Left cardiac atrium (tissue), 4 donors: ENCODE data around the gene DPP6. TPM values are rescaled to one million over a fixed set of nuclear protein-coding genes. Genes with fewer than 3 reads are reported as not detected.

Experiments used
- ATAC-seq, 2 donors: fragments of 200-7000 bp; cut with Tn5 transposase; one replicate each; pipeline ENCODE4 v1.9.1; 2020; ENCODE audit warnings: mild to moderate bottlenecking in 2 of 2, moderate library complexity in 2 of 2
- DNase-seq: peaks from one replicate; pipeline ENCODE4 v3.0.0-alpha.2; 2020
- intact Hi-C, 2 donors: fragments of 100-400 bp; cut with DNase I; formaldehyde crosslinking; loops; one replicate each; pipeline versions ENCODE4 v1.14.1 to v1.15.1; 2022 to 2023
- total RNA-seq, 2 donors: library from RNA; stranded (reverse); fragmentation: NEBNext Ultra II Directional; extraction: Animal tissue kit (Norgen Biotek cat#: 25700); gene quantifications; one replicate each; pipeline ENCODE4 v1.2.1, GENCODE V29; 2021
- donor health status: DM: no; HTN: yes; CAD: no.
- donor health status: DM: no; HTN: yes; CAD: no; lungs with severe emphysema.
- donor health status: DM: yes; HTN: yes; CAD: no.
- donor health status: Dilated cardiomyopathy.

The DPP6 gene
- total RNA-seq, 2 donors from 2014 or later = 0.42 to 0.56 TPM

- DNase-seq (no peak), ATAC-seq (no peak)
- intact Hi-C loops = no loop called here
Measured at GRCh38 chr7:154371424-154371823, 319.2 kb downstream of the DPP6 start.

- ATAC-seq (no peak), DNase-seq (no peak)
- intact Hi-C loops = no loop called here
Measured at GRCh38 chr7:154372011-154372601, 319.9 kb downstream of the DPP6 start.

- intact Hi-C loops = no loop called here
- no peak for ATAC-seq
- DNase-seq = no peak
Measured at GRCh38 chr7:154373956-154374355, 321.8 kb downstream of the DPP6 start.

- intact Hi-C loops = no loop called here
- DNase-seq (no peak), ATAC-seq (no peak)
Measured at GRCh38 chr7:154375956-154376355, 323.8 kb downstream of the DPP6 start.

GRCh38 chr7:154380771-154381170 lies 328.6 kb downstream of the DPP6 start:
- intact Hi-C loops = no loop called here
- DNase-seq = peak; percentile 24
- peak; percentile 94 to 99 for ATAC-seq

GRCh38 chr7:154383045-154383444 lies 330.8 kb downstream of the DPP6 start:
- ATAC-seq (no peak), DNase-seq (no peak)
- intact Hi-C loops = no loop called here

- no peak for ATAC-seq
- no peak for DNase-seq
- intact Hi-C loops = no loop called here
Measured at GRCh38 chr7:154385214-154385613, 333.0 kb downstream of the DPP6 start.

- intact Hi-C loops = no loop called here
- no peak for ATAC-seq
- no peak for DNase-seq
Measured at GRCh38 chr7:154387252-154387651, 335.1 kb downstream of the DPP6 start.

- intact Hi-C loops = no loop called here
- DNase-seq (no peak), ATAC-seq (no peak)
Measured at GRCh38 chr7:154388412-154388811, 336.2 kb downstream of the DPP6 start.

- no peak for DNase-seq
- intact Hi-C loops = no loop called here
- no peak for ATAC-seq
Measured at GRCh38 chr7:154388999-154389398, 336.8 kb downstream of the DPP6 start.

GRCh38 chr7:154390961-154391360 lies 338.8 kb downstream of the DPP6 start:
- no peak for DNase-seq
- ATAC-seq = no peak
- intact Hi-C loops = no loop called here

- ATAC-seq (no peak), DNase-seq (no peak)
- intact Hi-C loops = no loop called here
Measured at GRCh38 chr7:154394804-154395203, 342.6 kb downstream of the DPP6 start.

- DNase-seq (no peak), ATAC-seq (no peak)
- intact Hi-C loops = no loop called here
Measured at GRCh38 chr7:154406312-154406711, 354.1 kb downstream of the DPP6 start.

GRCh38 chr7:154409703-154410311 lies 357.6 kb downstream of the DPP6 start:
- DNase-seq = no peak
- intact Hi-C loops = no loop called here
- ATAC-seq = no peak

- intact Hi-C loops = no loop called here
- ATAC-seq (no peak), DNase-seq (no peak)
Measured at GRCh38 chr7:154412105-154412504, 359.9 kb downstream of the DPP6 start.

- intact Hi-C loops = no loop called here
- DNase-seq (no peak), ATAC-seq (no peak)
Measured at GRCh38 chr7:154415709-154416399, 363.7 kb downstream of the DPP6 start.

- intact Hi-C loops = no loop called here
- ATAC-seq (no peak), DNase-seq (no peak)
Measured at GRCh38 chr7:154416714-154417113, 364.5 kb downstream of the DPP6 start.

GRCh38 chr7:154419344-154419743 lies 367.1 kb downstream of the DPP6 start:
- ATAC-seq = no peak
- no peak for DNase-seq
- intact Hi-C loops = no loop called here

GRCh38 chr7:154423231-154423630 lies 371.0 kb downstream of the DPP6 start:
- ATAC-seq = peak; percentile 34 to 58
- intact Hi-C loops = no loop called here

GRCh38 chr7:154424350-154424749 lies 372.2 kb downstream of the DPP6 start:
- ATAC-seq = no peak
- intact Hi-C loops = no loop called here
- no peak for DNase-seq

More at GRCh38 chr7:154423231-154423630, 371.0 kb downstream of the DPP6 start:
- DNase-seq = no peak

- intact Hi-C loops = no loop called here
- ATAC-seq (no peak), DNase-seq (no peak)
Measured at GRCh38 chr7:154425271-154425670, 373.1 kb downstream of the DPP6 start.
